ENCODE results near the gene ABI3BP.

DNA sequence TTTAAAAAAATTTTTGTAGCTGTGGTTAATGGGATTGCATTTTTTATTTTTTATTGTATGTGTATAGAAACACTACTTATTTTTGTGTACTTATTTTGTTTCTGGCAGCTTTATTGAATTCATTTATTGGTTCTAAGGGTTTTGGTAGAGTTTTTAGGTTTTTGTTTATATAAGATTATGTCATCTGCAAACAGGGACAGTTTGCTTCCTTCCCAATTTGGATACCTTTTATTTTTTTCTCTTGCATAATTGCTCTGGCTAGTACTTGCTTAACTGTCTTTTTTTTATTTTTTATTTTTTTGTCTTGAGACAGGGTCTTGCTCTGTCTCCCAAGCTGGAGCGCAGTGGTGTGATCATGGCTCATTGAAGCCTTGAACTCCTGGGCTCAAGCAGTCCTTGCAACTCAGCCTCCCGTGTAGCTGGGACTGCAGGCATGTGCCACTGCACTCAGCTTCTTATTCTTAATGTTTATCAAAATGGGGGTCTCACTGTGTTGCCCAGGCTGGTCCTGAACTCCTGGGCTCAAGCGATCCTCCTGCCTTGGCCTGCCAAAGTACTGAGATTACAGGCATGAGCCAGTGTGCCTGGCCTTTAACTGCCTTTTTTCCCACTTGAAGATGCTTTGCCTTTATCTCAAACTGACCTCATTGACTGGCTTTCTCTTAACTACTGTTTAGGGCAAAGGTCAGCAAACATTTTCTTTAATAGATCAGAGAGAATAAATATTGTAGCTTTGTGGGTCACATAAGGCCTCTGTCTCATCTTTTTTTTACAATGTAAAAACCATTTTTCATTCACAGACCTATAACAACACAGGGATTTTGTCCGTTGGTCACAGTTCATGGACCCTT lies 275.4 kb downstream of the ABI3BP start:
- TF ChIP-seq, protein P1, sequence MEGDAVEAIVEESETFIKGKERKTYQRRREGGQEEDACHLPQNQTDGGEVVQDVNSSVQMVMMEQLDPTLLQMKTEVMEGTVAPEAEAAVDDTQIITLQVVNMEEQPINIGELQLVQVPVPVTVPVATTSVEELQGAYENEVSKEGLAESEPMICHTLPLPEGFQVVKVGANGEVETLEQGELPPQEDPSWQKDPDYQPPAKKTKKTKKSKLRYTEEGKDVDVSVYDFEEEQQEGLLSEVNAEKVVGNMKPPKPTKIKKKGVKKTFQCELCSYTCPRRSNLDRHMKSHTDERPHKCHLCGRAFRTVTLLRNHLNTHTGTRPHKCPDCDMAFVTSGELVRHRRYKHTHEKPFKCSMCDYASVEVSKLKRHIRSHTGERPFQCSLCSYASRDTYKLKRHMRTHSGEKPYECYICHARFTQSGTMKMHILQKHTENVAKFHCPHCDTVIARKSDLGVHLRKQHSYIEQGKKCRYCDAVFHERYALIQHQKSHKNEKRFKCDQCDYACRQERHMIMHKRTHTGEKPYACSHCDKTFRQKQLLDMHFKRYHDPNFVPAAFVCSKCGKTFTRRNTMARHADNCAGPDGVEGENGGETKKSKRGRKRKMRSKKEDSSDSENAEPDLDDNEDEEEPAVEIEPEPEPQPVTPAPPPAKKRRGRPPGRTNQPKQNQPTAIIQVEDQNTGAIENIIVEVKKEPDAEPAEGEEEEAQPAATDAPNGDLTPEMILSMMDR (conservative IDR thresholded peaks at IDR 0.05), result no peak
- TF ChIP-seq ZFX (IDR thresholded peaks at IDR 0.05), result no peak
